GM06990 (cell line): Measurements from ENCODE around the gene ZNF213.

ENCODE experiments used
- DNase-seq: peaks from one replicate; pipeline ENCODE4 v3.0.0-alpha.2; 2011; ENCODE audit not compliant: insufficient read length; ENCODE audit errors: extremely low read depth
- H3K27me3 ChIP-seq: replicated peaks from 2 replicates; pipeline ENCODE4 v1.6.0; 2011; ENCODE audit warnings: low read length; ENCODE audit not compliant: control insufficient read depth, insufficient read depth
- H3K36me3 ChIP-seq: 2 replicates; pipeline ENCODE4 v1.5.1; 2011; ENCODE audit warnings: low read length; ENCODE audit not compliant: control insufficient read depth, insufficient read depth
- H3K4me3 ChIP-seq: replicated peaks from 2 replicates; pipeline ENCODE4 v1.5.1; 2011; ENCODE audit warnings: low read depth, mild to moderate bottlenecking, control low read depth, low read length
- CTCF ChIP-seq: IDR thresholded peaks from 2 replicates; pipeline ENCODE4 v1.5.1; 2011; ENCODE audit warnings: low read length, control low read depth, mild to moderate bottlenecking, inconsistent platforms; ENCODE audit not compliant: insufficient read depth, poor library complexity, severe bottlenecking

Gene ZNF213

DNA sequence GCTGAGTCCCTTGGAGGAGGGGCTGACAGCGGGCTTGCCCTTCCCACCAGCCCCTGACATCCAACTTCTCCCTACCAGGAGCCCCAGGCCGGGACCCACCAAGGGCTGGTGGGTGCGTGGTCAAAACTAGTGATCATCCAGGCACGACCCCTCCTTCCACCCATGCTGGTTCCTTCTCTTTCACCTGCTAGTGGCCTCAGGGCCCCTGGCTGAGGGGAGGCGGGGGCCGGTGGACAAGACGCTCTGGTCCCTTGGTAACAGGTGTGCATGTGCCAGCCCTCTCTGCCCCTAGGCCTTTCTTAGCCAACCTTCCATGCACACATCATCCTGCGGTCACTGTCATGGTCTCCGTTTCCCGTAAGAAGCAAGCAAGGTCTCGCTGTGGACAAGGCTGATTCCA lies 8.4 kb downstream of the ZNF213 start:
- no peak for DNase-seq
- TF ChIP-seq CTCF = no peak
- Histone ChIP-seq H3K27me3 (no peaks in the 10 kb centered on the region; the same call in 1 of the 2 replicates), H3K4me3 (no peak overlapping the region), H3K36me3 (no peaks in the 10 kb centered on the region; the same call in none of the 2 replicates)

DNA sequence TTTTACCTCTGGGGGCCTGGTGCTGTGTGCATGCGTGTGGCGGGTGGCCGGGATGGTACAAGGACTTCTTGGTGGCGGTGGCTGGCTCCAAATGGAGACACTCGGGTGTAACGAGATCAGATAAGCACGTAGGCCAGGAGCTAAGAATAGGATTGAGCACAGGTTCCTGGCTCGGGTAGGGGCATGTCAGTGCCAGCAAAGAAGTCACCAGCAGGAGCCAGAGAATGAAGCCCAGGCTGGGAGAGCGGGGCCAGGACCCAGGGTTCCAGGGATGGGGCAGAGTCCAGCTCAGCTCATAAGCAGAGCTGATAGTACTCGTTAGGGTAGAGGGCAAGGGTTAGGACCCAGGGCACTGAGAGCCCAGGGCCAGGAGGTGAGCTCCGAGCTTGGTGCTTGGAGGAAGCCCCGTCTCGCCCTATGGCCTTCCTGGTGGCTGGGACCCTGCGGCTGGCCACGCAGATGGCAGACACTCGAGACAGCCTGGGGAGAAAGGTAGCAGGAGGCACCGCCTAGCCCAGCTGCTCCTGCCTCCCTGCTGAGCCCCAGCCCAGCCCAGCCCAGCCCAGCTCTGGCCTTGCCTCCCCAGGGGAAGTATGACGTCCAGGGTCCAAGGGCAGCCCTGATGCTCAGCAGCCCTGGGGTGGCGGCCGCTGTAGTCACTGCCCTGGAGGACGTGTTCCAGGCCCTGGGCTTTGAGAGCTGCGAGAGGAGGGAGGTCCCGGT lies 8.9 kb downstream of the ZNF213 start:
- no peaks in the 10 kb centered on the region; the same call in none of the 2 replicates for H3K36me3 ChIP-seq
- no peak for TF ChIP-seq CTCF
- no peaks in the 10 kb centered on the region; the same call in 1 of the 2 replicates for H3K27me3 ChIP-seq
- no peak overlapping the region for H3K4me3 ChIP-seq
- DNase-seq = no peak

DNA sequence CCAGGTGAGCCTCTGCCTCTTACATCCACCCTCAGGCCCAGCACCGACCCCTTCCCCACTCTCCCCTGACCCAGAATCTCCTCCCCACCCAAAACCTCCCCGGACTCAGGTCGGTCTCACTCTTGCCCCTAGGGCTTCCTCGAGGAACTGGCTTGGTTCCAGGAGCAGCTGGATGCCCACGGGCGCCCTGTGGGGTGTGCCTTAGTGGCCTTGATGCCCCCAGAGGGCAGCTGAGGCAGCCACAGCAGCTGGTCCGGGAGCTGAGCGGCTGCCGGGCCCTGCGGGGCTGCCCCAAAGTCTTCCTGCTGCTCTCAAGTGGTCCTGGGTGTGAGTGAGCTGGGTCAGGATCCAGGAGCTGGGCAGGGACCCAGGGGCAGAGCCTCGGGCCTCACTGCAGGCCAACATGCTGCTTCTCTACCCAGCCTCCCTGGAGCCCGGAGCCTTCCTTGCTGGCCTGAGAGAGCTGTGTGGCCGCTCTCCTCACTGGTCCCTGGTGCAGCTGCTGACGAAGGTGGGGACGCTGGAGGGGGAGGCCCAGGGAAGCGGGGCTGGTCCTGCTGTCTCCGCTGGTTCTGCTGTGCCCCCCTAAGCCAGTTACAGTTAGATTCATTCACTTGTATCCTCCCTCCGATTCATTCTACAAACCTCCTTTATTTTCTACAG lies 9.6 kb downstream of the ZNF213 start:
- Histone ChIP-seq H3K27me3 (no peaks in the 10 kb centered on the region; the same call in 1 of the 2 replicates), H3K36me3 (no peaks in the 10 kb centered on the region; the same call in none of the 2 replicates), H3K4me3 (no peak overlapping the region)
- DNase-seq = no peak
- no peak for TF ChIP-seq CTCF

- H3K4me3 ChIP-seq = no peak overlapping the region
- TF ChIP-seq CTCF = no peak
Measured at GRCh38 chr16:3145151-3145550, 10.3 kb downstream of the ZNF213 start.

DNA sequence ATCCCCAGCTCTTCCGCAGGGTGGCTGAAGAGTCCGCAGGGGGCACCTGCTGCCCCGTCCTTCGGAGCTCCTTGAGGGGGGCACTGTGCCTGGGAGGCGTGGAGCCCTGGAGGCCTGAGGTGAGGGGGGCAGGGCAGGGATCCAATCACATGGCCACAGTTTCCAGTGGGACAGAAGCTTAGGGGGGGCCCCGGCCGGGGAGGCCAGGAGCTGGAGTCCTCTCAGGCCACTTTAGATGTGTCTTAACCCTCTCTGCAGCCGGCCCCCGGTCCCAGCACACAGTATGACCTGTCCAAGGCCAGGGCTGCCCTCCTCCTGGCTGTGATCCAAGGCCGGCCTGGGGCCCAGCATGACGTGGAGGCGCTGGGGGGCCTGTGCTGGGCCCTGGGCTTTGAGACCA lies 10.8 kb downstream of the ZNF213 start:
- no peaks in the 10 kb centered on the region; the same call in none of the 2 replicates for H3K36me3 ChIP-seq
- H3K27me3 ChIP-seq = no peaks in the 10 kb centered on the region; the same call in 1 of the 2 replicates
- no peak overlapping the region for H3K4me3 ChIP-seq
- DNase-seq = no peak
- TF ChIP-seq CTCF = no peak

More at GRCh38 chr16:3145151-3145550, 10.3 kb downstream of the ZNF213 start:
- DNase-seq = no peak
- Histone ChIP-seq H3K27me3 (no peaks in the 10 kb centered on the region; the same call in 1 of the 2 replicates), H3K36me3 (no peaks in the 10 kb centered on the region; the same call in none of the 2 replicates)
